HG03060 (cell line): ENCODE measurements around the gene MAT2A.

Experiments used
- ATAC-seq: cut with Tn5 transposase; IDR thresholded peaks from one replicate; pipeline ENCODE4 v1.9.1; 2021; ENCODE audit warnings: low read depth, moderate number of reproducible peaks; ENCODE audit not compliant: unreplicated experiment

The MAT2A gene

DNA sequence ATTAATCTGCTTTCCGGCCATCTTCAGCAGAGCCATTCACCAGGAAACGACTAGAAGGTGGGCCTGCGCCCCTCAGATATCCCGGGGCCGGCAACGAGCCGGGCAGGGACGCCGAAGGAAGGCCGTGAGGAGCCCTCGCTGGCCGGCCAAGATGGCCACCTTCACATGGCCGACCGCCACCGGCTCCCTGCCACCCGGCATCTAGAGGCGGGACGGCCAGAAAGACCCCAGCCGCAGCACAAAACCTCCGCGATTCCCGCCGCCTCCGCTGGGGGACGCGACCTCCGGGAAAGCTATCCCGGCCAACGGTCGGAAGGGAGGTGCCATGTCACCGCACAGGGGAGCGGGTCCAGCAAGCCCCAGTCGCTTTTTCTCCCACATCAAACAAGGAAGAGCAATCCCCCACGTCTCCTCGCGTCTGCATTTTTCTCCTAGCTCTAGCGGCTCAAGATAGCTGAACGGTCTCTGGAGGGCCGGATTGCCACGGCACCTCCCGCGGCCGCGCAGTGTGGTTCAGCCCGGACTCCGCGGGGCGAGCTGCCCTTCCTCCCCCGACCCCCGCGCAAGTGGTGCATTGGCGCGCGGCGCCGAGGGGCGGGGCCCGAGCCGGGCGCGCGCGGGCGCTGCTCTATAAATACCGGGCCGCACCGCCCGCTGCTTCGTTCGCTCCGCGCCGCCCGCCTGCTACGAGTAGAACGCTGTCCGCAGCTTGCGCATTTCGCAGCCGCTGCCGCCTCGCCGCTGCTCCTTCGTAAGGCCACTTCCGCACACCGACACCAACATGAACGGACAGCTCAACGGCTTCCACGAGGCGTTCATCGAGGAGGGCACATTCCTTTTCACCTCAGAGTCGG is at the start of gene MAT2A:
TSS of gene MAT2A (plus strand) at position 662 of the 854 bp plus-strand sequence. CDS start at position 782, 120 bp downstream.
- peak; percentile 43 for ATAC-seq

GRCh38 chr2:85490861-85491755 is 47.9 kb upstream of the MAT2A start:
- ATAC-seq = no peak

- ATAC-seq = no peak
Measured at GRCh38 chr2:85496436-85496835, 42.5 kb upstream of the MAT2A start.

DNA sequence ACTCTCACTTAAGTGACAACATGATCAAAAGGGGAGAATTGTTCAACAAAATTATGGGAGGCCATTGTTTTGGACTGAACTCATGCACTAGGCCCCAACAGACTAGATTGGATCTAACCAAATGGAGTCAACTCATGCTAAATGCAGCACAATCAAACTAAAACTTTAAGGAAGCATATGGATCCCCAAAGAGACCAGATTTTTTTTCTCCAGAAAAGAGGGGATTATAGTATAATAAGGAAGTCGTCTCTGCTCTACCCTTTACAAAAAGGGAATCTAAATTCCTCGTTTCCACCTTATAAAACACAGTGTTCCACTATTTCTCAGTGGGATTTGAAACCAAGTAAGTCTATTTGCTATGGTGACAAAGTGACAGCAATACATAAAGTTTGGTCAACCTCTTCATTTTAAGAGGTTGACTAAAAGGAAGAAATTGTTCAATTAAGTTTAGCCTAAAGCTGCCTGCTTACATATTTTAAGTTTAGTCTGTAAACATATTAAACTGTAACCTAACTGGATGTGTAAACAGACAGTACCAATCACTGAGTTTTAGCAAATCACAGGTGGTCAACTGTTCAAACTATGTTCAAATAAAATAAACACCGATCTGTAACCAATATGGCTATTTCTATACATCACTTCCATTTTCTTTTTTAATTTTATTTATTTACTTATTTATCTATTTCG is 40.9 kb upstream of the MAT2A start:
- ATAC-seq = no peak

- ATAC-seq = no peak
Measured at GRCh38 chr2:85501248-85501647, 37.7 kb upstream of the MAT2A start.

GRCh38 chr2:85502720-85503119 is 36.2 kb upstream of the MAT2A start:
- no peak for ATAC-seq

GRCh38 chr2:85503168-85503850 is 35.7 kb upstream of the MAT2A start:
- no peak for ATAC-seq

GRCh38 chr2:85503851-85504777 is 34.9 kb upstream of the MAT2A start:
- ATAC-seq = no peak

- no peak for ATAC-seq
Measured at GRCh38 chr2:85504778-85505261, 34.1 kb upstream of the MAT2A start.

- no peak for ATAC-seq
Measured at GRCh38 chr2:85505551-85506238, 33.3 kb upstream of the MAT2A start.

DNA sequence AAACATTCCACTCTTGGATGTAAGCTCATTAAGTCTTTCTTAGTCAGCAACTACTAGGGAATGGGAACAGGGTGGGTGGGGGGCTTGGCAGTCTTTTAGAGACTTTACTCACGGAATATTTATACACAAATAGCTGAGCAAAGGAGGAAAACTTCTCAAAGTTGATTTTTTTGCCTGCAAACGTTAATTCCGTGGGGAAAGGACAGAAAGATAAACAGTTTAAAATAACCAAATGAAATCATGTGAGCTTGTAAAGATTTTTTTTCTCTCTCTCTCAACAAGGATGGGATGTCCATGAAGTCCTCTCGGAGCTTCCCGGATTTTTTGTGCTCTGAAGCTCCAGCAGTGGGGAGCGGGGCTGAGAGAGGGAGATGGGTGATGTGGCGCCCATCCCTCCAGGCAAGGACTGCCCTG is 32.2 kb upstream of the MAT2A start:
- ATAC-seq = no peak

DNA sequence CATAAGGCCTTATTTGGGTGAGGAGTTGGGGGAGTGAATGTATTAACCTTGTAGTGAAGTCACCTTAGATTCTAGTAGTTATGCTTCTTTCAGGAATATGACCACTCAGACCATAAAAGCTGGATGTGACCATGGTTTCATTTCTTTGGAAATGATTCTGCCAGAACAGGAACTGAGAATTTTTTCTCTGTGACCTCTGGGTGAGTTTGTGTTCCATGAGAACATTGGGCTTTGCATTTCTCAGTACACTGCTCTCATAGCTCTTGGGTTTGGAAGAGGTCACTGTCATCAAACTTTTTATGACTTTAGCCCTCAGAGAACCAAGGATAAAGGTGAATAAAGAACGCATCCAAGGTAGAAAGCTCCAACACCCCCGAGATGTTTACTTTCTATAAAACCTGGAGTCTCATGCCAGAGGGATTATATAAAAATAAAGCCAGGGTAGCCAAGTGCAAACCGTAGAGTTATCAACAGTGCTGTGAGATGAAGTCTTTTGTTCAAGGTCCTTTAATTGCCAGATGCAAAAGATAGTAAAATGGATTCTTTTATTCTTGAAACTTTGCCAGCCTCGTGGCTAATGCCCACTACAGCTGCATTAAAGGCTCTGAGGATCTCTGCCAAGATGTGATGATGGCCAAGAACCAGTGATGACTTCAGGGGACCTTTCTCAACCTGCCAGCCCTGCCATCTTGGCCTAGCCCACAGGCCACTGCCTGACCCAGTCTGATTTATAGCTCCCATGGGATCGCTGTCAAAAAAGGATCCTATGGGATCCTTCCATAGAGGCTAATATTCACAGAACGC is 27.8 kb upstream of the MAT2A start:
- no peak for ATAC-seq

DNA sequence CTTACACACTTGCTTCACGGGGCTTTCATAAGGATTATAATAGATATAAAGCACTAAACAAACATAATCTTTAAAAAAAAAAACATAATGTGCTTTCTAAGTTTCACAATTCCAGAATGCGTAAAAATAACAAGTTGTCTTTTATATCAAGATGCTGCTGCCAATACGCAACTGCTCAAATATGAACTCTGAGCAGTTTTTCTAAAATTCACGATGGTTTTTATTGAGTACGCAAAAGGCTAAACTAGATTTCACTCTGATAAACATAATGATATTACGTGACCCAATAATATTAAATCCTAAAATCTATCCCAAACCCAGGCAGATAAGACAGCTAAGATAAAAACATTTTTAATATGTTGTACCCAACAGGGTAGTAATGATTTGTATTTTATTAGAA is 24.6 kb upstream of the MAT2A start:
- ATAC-seq = no peak

- ATAC-seq = no peak
Measured at GRCh38 chr2:85516653-85517389, 22.1 kb upstream of the MAT2A start.

DNA sequence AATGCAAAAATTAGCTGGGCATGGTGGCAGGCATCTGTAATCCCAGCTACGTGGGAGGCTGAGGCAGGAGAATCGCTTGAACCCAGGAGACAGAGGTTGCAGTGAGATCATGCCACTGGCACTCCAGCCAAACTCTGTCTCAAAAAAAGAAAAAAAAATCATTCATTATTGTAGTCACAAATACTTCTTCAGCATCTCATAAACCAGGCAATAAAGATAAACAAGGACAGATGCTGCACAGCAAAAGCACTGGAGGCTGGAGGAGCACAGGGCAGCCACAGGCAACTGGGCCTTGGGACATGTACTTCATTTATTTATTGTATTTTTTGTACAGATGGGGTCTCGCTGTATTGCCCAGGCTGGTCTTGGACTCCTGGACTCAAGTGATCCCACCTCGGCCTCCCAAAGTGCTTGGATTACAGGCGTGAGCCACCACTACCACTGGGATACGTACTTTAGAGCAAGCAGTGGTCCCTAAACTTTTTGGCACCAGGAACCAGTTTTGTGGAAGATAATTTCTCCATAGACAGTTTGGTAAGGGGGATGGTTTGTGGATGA is 16.8 kb upstream of the MAT2A start:
- no peak for ATAC-seq

GRCh38 chr2:85523062-85523902 is 15.7 kb upstream of the MAT2A start:
- no peak for ATAC-seq
